SW480 (cell line): ENCODE measurements around the gene C5orf58.

Experiments used
- DNase-seq: peaks from one replicate; pipeline ENCODE4 v3.0.0-alpha.2; 2016; ENCODE audit warnings: low spot score

Gene C5orf58

GRCh38 chr5:170256571-170256970 lies 23.8 kb downstream of the C5orf58 start:
- DNase-seq, result no peak

GRCh38 chr5:170257370-170257769 lies 24.6 kb downstream of the C5orf58 start:
- DNase-seq, result no peak

GRCh38 chr5:170261528-170262043 lies 28.8 kb downstream of the C5orf58 start:
- DNase-seq, result no peak

- no peak for DNase-seq
Observed at GRCh38 chr5:170262061-170263045, 29.6 kb downstream of the C5orf58 start.

- no peak for DNase-seq
Observed at GRCh38 chr5:170263906-170264305, 31.1 kb downstream of the C5orf58 start.

GRCh38 chr5:170265522-170265921 lies 32.7 kb downstream of the C5orf58 start:
- no peak for DNase-seq

- no peak for DNase-seq
Observed at GRCh38 chr5:170266570-170267381, 34.0 kb downstream of the C5orf58 start.

GRCh38 chr5:170267431-170268152 lies 34.8 kb downstream of the C5orf58 start:
- peak; percentile 77 for DNase-seq

GRCh38 chr5:170268153-170268689 lies 35.4 kb downstream of the C5orf58 start:
- no peak for DNase-seq

- no peak for DNase-seq
Observed at GRCh38 chr5:170268884-170269283, 36.1 kb downstream of the C5orf58 start.

GRCh38 chr5:170269579-170269978 lies 36.8 kb downstream of the C5orf58 start:
- DNase-seq, result no peak

- no peak for DNase-seq
Observed at GRCh38 chr5:170270293-170271069, 37.7 kb downstream of the C5orf58 start.

GRCh38 chr5:170273968-170274710 lies 41.4 kb downstream of the C5orf58 start:
- DNase-seq, result peak; percentile 38

GRCh38 chr5:170275376-170275994 lies 42.7 kb downstream of the C5orf58 start:
- DNase-seq, result no peak

- DNase-seq, result no peak
Observed at GRCh38 chr5:170276140-170276539, 43.4 kb downstream of the C5orf58 start.

GRCh38 chr5:170277867-170278281 lies 45.1 kb downstream of the C5orf58 start:
- DNase-seq, result no peak

- no peak for DNase-seq
Observed at GRCh38 chr5:170278611-170279458, 46.0 kb downstream of the C5orf58 start.

- no peak for DNase-seq
Observed at GRCh38 chr5:170279459-170279817, 46.7 kb downstream of the C5orf58 start.

GRCh38 chr5:170280011-170280493 lies 47.3 kb downstream of the C5orf58 start:
- DNase-seq, result no peak
